ENCODE measurements around the gene GALNTL6. TPM values are rescaled to one million over a fixed set of nuclear protein-coding genes. Genes with fewer than 3 reads are reported as not detected.
A peak's percentile ranks its signal among the peaks of the same experiment; 100 is the strongest.

Gene GALNTL6
- total RNA-seq, 1 donor from 2014 or later, result not detected

- no peak for TF ChIP-seq CTCF (IDR thresholded peaks at IDR 0.05; ENCODE audit: insufficient read depth, low read length, severe bottlenecking)
- Histone ChIP-seq H3K27me3 (ENCODE audit: control insufficient read depth, insufficient read depth, low read length) (no peaks in the 10 kb centered on the region), H3K4me3 (ENCODE audit: low read depth, low read length) (no peak overlapping the region), H3K36me3 (ENCODE audit: control insufficient read depth, insufficient read depth, low read length) (no peaks in the 10 kb centered on the region)
- DNase-seq (ENCODE audit: low read depth) (no peak), FAIRE-seq (no peak)
These were observed 549.4 kb downstream of the GALNTL6 start for GRCh38 chr4:172362569-172362968.

GRCh38 chr4:172369471-172369959, 556.3 kb downstream of the GALNTL6 start:
- FAIRE-seq, result no peak
- DNase-seq (ENCODE audit: low read depth), result no peak
- TF ChIP-seq CTCF (IDR thresholded peaks at IDR 0.05; ENCODE audit: insufficient read depth, low read length, severe bottlenecking), result no peak
- Histone ChIP-seq H3K27me3 (ENCODE audit: control insufficient read depth, insufficient read depth, low read length) (no peaks in the 10 kb centered on the region), H3K36me3 (ENCODE audit: control insufficient read depth, insufficient read depth, low read length) (no peaks in the 10 kb centered on the region), H3K4me3 (ENCODE audit: low read depth, low read length) (no peak overlapping the region)

- DNase-seq (ENCODE audit: low read depth) (no peak), FAIRE-seq (no peak)
- H3K27me3 ChIP-seq (ENCODE audit: control insufficient read depth, insufficient read depth, low read length), result no peaks in the 10 kb centered on the region
- no peaks in the 10 kb centered on the region for H3K36me3 ChIP-seq (ENCODE audit: control insufficient read depth, insufficient read depth, low read length)
- no peak overlapping the region for H3K4me3 ChIP-seq (ENCODE audit: low read depth, low read length)
- no peak for TF ChIP-seq CTCF (IDR thresholded peaks at IDR 0.05; ENCODE audit: insufficient read depth, low read length, severe bottlenecking)
These were observed 564.4 kb downstream of the GALNTL6 start for GRCh38 chr4:172377486-172378140.

GRCh38 chr4:172379834-172380233, 566.6 kb downstream of the GALNTL6 start:
- TF ChIP-seq CTCF (IDR thresholded peaks at IDR 0.05; ENCODE audit: insufficient read depth, low read length, severe bottlenecking), result no peak
- no peak overlapping the region for H3K4me3 ChIP-seq (ENCODE audit: low read depth, low read length)
- H3K27me3 ChIP-seq (ENCODE audit: control insufficient read depth, insufficient read depth, low read length), result no peaks in the 10 kb centered on the region
- DNase-seq (ENCODE audit: low read depth) (no peak), FAIRE-seq (no peak)
- H3K36me3 ChIP-seq (ENCODE audit: control insufficient read depth, insufficient read depth, low read length), result no peaks in the 10 kb centered on the region

GRCh38 chr4:172390331-172390730, 577.1 kb downstream of the GALNTL6 start:
- Histone ChIP-seq H3K36me3 (ENCODE audit: control insufficient read depth, insufficient read depth, low read length) (no peaks in the 10 kb centered on the region), H3K4me3 (ENCODE audit: low read depth, low read length) (no peak overlapping the region), H3K27me3 (ENCODE audit: control insufficient read depth, insufficient read depth, low read length) (no peaks in the 10 kb centered on the region)
- FAIRE-seq (no peak), DNase-seq (ENCODE audit: low read depth) (peak; percentile 93)
- no peak for TF ChIP-seq CTCF (IDR thresholded peaks at IDR 0.05; ENCODE audit: insufficient read depth, low read length, severe bottlenecking)

- no peak overlapping the region for H3K4me3 ChIP-seq (ENCODE audit: low read depth, low read length)
- no peak for DNase-seq (ENCODE audit: low read depth)
- no peaks in the 10 kb centered on the region for H3K36me3 ChIP-seq (ENCODE audit: control insufficient read depth, insufficient read depth, low read length)
- no peak for TF ChIP-seq CTCF (IDR thresholded peaks at IDR 0.05; ENCODE audit: insufficient read depth, low read length, severe bottlenecking)
- H3K27me3 ChIP-seq (ENCODE audit: control insufficient read depth, insufficient read depth, low read length), result no peaks in the 10 kb centered on the region
- no peak for FAIRE-seq
These were observed 579.5 kb downstream of the GALNTL6 start for GRCh38 chr4:172392741-172393140.
